MCF 10A (cell line): ENCODE measurements around the gene HNRNPU. TPM values are rescaled to one million over a fixed set of nuclear protein-coding genes. Genes with fewer than 3 reads are reported as not detected.

Source experiments
- BruUV-seq: library from RNA; stranded (reverse); fragments of 400-500 nt; replicated peaks from 2 replicates; lab custom pipeline; 2021; lab: Mats Ljungman, UMichigan
- CTCF ChIA-PET: fragments of 300-600 bp; sonication (Branson Sonifier 250); formaldehyde crosslinking; extraction: SDS; loops from one replicate; lab custom pipeline; 2021; ENCODE audit warnings: antibody characterized with exemption, inconsistent platforms; lab: Yijun Ruan, JAX
- POLR2A ChIA-PET: fragments of 300-600, 350-650 bp; sonication (Branson Sonifier 250); formaldehyde crosslinking; extraction: SDS; loops from one replicate; lab custom pipeline; 2020; ENCODE audit warnings: antibody characterized with exemption, inconsistent platforms; lab: Yijun Ruan, JAX
- DNase-seq: peaks from one replicate; pipeline ENCODE4 v3.0.0-alpha.2; 2018; ENCODE audit not compliant: unreplicated experiment
- H3K27ac Mint-ChIP-seq: one replicate; pipeline ENCODE4 v1.8.0; 2022; ENCODE audit warnings: mild to moderate bottlenecking, low read depth, mixed read lengths; ENCODE audit not compliant: unreplicated experiment
- H3K27me3 Mint-ChIP-seq: one replicate; pipeline ENCODE4 v1.8.0; 2022; ENCODE audit warnings: mixed read lengths; ENCODE audit not compliant: insufficient read depth, unreplicated experiment
- H3K36me3 Mint-ChIP-seq: one replicate; pipeline ENCODE4 v1.8.0; 2022; ENCODE audit warnings: mild to moderate bottlenecking, moderate library complexity, mixed read lengths; ENCODE audit not compliant: insufficient read depth, unreplicated experiment
- H3K4me1 Mint-ChIP-seq: one replicate; pipeline ENCODE4 v1.8.0; 2022; ENCODE audit warnings: mixed read lengths; ENCODE audit not compliant: insufficient read depth, unreplicated experiment
- H3K4me3 Mint-ChIP-seq: one replicate; pipeline ENCODE4 v1.8.0; 2022; ENCODE audit warnings: mild to moderate bottlenecking, moderate library complexity, mixed read lengths; ENCODE audit not compliant: unreplicated experiment
- H3K9me3 Mint-ChIP-seq: one replicate; pipeline ENCODE4 v1.8.0; 2022; ENCODE audit warnings: mixed read lengths; ENCODE audit not compliant: unreplicated experiment
- CTCF ChIP-seq: fragments of 200-600 bp; IDR thresholded peaks from one replicate; pipeline ENCODE4 v1.8.0; 2022; ENCODE audit warnings: antibody characterized with exemption, mild to moderate bottlenecking; ENCODE audit not compliant: unreplicated experiment
- intact Hi-C: fragments of 100-400 bp; cut with micrococcal nuclease; formaldehyde crosslinking; loops from 2 replicates; pipeline ENCODE4 v1.14.1; 2022
- total RNA-seq: library from RNA; stranded (reverse); gene quantifications from 2 replicates; pipeline ENCODE4 v1.2.3, GENCODE V29; 2022

Gene HNRNPU
- total RNA-seq, 1 experiment from 2014 or later: 572 TPM

DNA sequence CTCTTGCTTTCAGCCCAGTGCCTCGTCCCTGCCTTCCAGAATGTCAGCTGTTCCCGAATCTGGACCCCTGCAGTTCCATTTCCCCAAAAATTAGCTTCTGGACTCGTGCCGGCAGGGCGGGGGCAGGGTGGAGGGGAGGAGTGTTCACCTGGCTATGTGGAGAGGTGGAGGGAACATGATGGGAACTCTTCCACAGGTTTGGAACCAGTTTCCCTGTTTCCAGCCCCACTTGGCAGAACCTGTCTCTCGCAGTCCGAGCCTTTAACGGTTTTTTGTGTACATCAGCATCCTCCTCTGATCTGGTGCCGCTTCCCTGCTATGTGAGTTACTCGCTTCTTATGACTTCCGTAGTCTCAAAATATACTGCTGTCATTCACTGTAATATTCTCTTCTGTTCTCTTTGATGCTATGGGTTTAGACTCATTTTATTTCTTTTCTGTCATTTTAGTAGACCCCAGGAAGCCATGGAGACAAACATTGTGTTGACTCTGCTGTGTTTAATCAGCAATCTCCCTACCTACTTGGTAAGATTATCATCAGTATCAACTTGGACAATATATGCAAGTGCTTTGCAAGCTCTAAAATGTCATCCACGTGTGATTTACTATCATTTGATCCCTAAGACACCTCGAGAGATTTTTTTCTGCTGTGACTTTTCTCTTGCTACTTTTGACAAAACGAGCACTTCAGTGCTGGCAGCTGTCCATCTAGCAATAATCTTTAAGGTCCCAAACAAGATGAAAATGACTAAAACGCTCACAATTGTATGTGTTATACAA lies 33.3 kb upstream of the HNRNPU start:
- no peaks in the 10 kb centered on the region for H3K36me3 Mint-ChIP-seq
- no peaks in the 10 kb centered on the region for H3K9me3 Mint-ChIP-seq
- H3K4me1 Mint-ChIP-seq: peaks cover 8% of the 10 kb centered on the region
- POLR2A ChIA-PET: interaction anchor here (0.7 to 1.7 kb wide), 4 partner anchors 33 to 152 kb away, joined by 3 to 7 read pairs (median 4); partner anchors contain the start of gene HNRNPU
- no TSS peak for BruUV-seq
- no peak overlapping the region for H3K27ac Mint-ChIP-seq
- CTCF ChIA-PET: interaction anchor here (0.6 to 1.8 kb wide), 4 partner anchors 26 to 339 kb away, joined by 3 to 6 read pairs (median 4); no protein-coding TSS in a partner anchor
- intact Hi-C loops: no loop called here
- no peak for TF ChIP-seq CTCF
- no peak overlapping the region for H3K4me3 Mint-ChIP-seq
- no peak for DNase-seq
- no peaks in the 10 kb centered on the region for H3K27me3 Mint-ChIP-seq

- H3K36me3 Mint-ChIP-seq: no peaks in the 10 kb centered on the region
- DNase-seq: peak; percentile 53
- no peaks in the 10 kb centered on the region for H3K9me3 Mint-ChIP-seq
- H3K4me1 Mint-ChIP-seq: peaks cover 12% of the 10 kb centered on the region
- TF ChIP-seq CTCF: no peak
- no peaks in the 10 kb centered on the region for H3K27me3 Mint-ChIP-seq
- ChIA-PET CTCF (no interaction called here), POLR2A (no interaction called here)
- no peak overlapping the region for H3K27ac Mint-ChIP-seq
- BruUV-seq: no TSS peak
- intact Hi-C loops: no loop called here
- H3K4me3 Mint-ChIP-seq: no peak overlapping the region
Measured at GRCh38 chr1:244896550-244896949, 32.2 kb upstream of the HNRNPU start.

- TF ChIP-seq CTCF: no peak
- no peaks in the 10 kb centered on the region for H3K9me3 Mint-ChIP-seq
- DNase-seq: no peak
- H3K27ac Mint-ChIP-seq: no peak overlapping the region
- ChIA-PET POLR2A (interaction anchor here (0.6 to 1.7 kb wide), 6 partner anchors 27 to 152 kb away, joined by 3 to 6 read pairs (median 4); no protein-coding TSS in a partner anchor), CTCF (interaction anchor here (0.8 to 1.4 kb wide), 4 partner anchors 12 to 148 kb away, joined by 3 read pairs; no protein-coding TSS in a partner anchor)
- H3K36me3 Mint-ChIP-seq: no peaks in the 10 kb centered on the region
- BruUV-seq: no TSS peak
- no peak overlapping the region for H3K4me3 Mint-ChIP-seq
- intact Hi-C loops: no loop called here
- no peaks in the 10 kb centered on the region for H3K27me3 Mint-ChIP-seq
- peaks cover 12% of the 10 kb centered on the region for H3K4me1 Mint-ChIP-seq
Measured at GRCh38 chr1:244893836-244894235, 29.5 kb upstream of the HNRNPU start.

GRCh38 chr1:244887281-244887680 lies 22.9 kb upstream of the HNRNPU start:
- Mint-ChIP-seq H3K4me3 (no peak overlapping the region), H3K4me1 (peaks cover under 1% of the 10 kb centered on the region), H3K27me3 (no peaks in the 10 kb centered on the region), H3K36me3 (no peaks in the 10 kb centered on the region), H3K9me3 (no peaks in the 10 kb centered on the region), H3K27ac (no peak overlapping the region)
- no peak for TF ChIP-seq CTCF
- CTCF ChIA-PET: interaction anchor here (1.1 kb wide), 2 partner anchors 91 to 155 kb away, joined by 3 to 10 read pairs; no protein-coding TSS in a partner anchor
- POLR2A ChIA-PET: interaction anchor here (0.6 to 1.1 kb wide), 3 partner anchors 29 to 174 kb away, joined by 3 to 4 read pairs (median 3); a partner anchor contains a TSS
- intact Hi-C loops: no loop called here
- no peak for DNase-seq
- no TSS peak for BruUV-seq
